Keratinocyte (primary cell): ENCODE data around the gene ZNF280D. TPM values are rescaled to one million over a fixed set of nuclear protein-coding genes. Genes with fewer than 3 reads are reported as not detected.
A peak's percentile ranks its signal among the peaks of the same experiment; 100 is the strongest.

ENCODE experiments used
- DNase-seq: peaks from one replicate; pipeline ENCODE4 v3.0.0-alpha.2; 2011; ENCODE audit warnings: low read depth, missing footprints, low spot score
- FAIRE-seq: peaks from 2 replicates; lab custom pipeline; 2011; peaks lifted over from hg19 to GRCh38; lab: Jason Lieb, UNC
- H2AFZ ChIP-seq: 2 replicates; pipeline ENCODE4 v1.6.0; 2012; ENCODE audit warnings: low read length, control low read depth, inconsistent platforms; ENCODE audit not compliant: control insufficient read depth
- H3K27ac ChIP-seq: 2 replicates; pipeline ENCODE4 v1.5.1; 2011; ENCODE audit warnings: low read length; ENCODE audit not compliant: control insufficient read depth, insufficient read depth
- H3K27me3 ChIP-seq: 3 replicates; pipeline ENCODE4 v1.6.0; 2011; ENCODE audit warnings: low read length; ENCODE audit not compliant: control insufficient read depth, insufficient read depth; ENCODE audit errors: extremely low read depth
- H3K36me3 ChIP-seq, 2 experiments: 2 replicates in 1 of 2; 3 replicates in 1 of 2; pipeline ENCODE4 v1.5.1; 2011; ENCODE audit warnings: low read length in 2 of 2, mild to moderate bottlenecking in 1 of 2; ENCODE audit not compliant: control insufficient read depth in 2 of 2, insufficient read depth in 2 of 2; ENCODE audit errors: extremely low read depth in 1 of 2
- H3K4me1 ChIP-seq: 3 replicates; pipeline ENCODE4 v1.5.1; 2011; ENCODE audit warnings: low read length; ENCODE audit not compliant: control insufficient read depth, insufficient read depth; ENCODE audit errors: extremely low read depth
- H3K4me2 ChIP-seq: 3 replicates; pipeline ENCODE4 v1.6.0; 2011; ENCODE audit warnings: low read depth, low read length; ENCODE audit not compliant: control insufficient read depth, insufficient read depth; ENCODE audit errors: extremely low read depth
- H3K4me3 ChIP-seq, 3 experiments: fragments of 200-600 bp in 1 of 3; sonication (generic) in 1 of 3; 2 replicates in 2 of 3; 3 replicates in 1 of 3; pipeline ENCODE4 v1.5.1; 2011 to 2016; ENCODE audit warnings: low read length in 3 of 3, mild to moderate bottlenecking in 3 of 3, control low read depth in 2 of 3, inconsistent platforms in 1 of 3, low read depth in 1 of 3, mixed read lengths in 1 of 3, mixed run types in 1 of 3, moderate library complexity in 1 of 3; ENCODE audit not compliant: control insufficient read depth in 2 of 3, insufficient read depth in 2 of 3; ENCODE audit errors: extremely low read depth in 1 of 3
- H3K79me2 ChIP-seq: 2 replicates; pipeline ENCODE4 v1.6.0; 2012; ENCODE audit warnings: low read length; ENCODE audit not compliant: control insufficient read depth, insufficient read depth
- H3K9ac ChIP-seq: 3 replicates; pipeline ENCODE4 v1.6.0; 2011; ENCODE audit warnings: low read length; ENCODE audit not compliant: control insufficient read depth, insufficient read depth; ENCODE audit errors: extremely low read depth
- H3K9me1 ChIP-seq: 3 replicates; pipeline ENCODE4 v1.6.0; 2011; ENCODE audit warnings: low read length; ENCODE audit not compliant: control insufficient read depth, insufficient read depth; ENCODE audit errors: extremely low read depth
- H3K9me3 ChIP-seq: 2 replicates; pipeline ENCODE4 v1.5.1; 2012; ENCODE audit warnings: low read depth, low read length; ENCODE audit not compliant: control insufficient read depth
- H4K20me1 ChIP-seq: 3 replicates; pipeline ENCODE4 v1.6.0; 2011; ENCODE audit warnings: low read length; ENCODE audit not compliant: control insufficient read depth, insufficient read depth; ENCODE audit errors: extremely low read depth
- EZH2 ChIP-seq: IDR thresholded peaks from one replicate; pipeline ENCODE4 v1.6.1; 2012; ENCODE audit warnings: inconsistent platforms, mild to moderate bottlenecking, low read length, moderate library complexity
- dilution Hi-C: fragments of 300-500 bp; cut with MboI; formaldehyde crosslinking; loops from one replicate; pipeline ENCODE4 v1.7.0; 2020; ENCODE audit warnings: low sequenced_read_pairs; ENCODE audit not compliant: extremely low pct_ligation_motif_present
- polyA plus RNA-seq, 5 experiments: library from polyadenylated mRNA; depleted of rRNA in 3 of 5; stranded (reverse) in 3 of 5; stranded (forward) in 1 of 5; unstranded in 1 of 5; fragments of >200 nt; gene quantifications; 1 replicate in 1 of 5; 2 replicates in 3 of 5; 3 replicates in 1 of 5; pipeline versions ENCODE4 v1.2.1 to v1.2.3, GENCODE V29; 2011 to 2012; ENCODE audit warnings: missing spikeins in 2 of 5, low read depth in 1 of 5, low replicate concordance in 1 of 5
- TF ChIP-seq, protein P1 (sequence below), 3 experiments: IDR thresholded peaks in 1 of 3; conservative IDR thresholded peaks in 1 of 3; optimal IDR thresholded peaks in 1 of 3; 2 replicates in 2 of 3; 3 replicates in 1 of 3; pipeline versions ENCODE3 to v1.5.1; 2011; ENCODE audit warnings: low read length in 3 of 3, mild to moderate bottlenecking in 3 of 3, moderate library complexity in 2 of 3, control low read depth in 1 of 3, inconsistent platforms in 1 of 3; ENCODE audit not compliant: insufficient read depth in 2 of 3; ENCODE audit errors: extremely low read depth in 1 of 3

ZNF280D gene
- polyA plus RNA-seq, 1 donor (not counting 4 experiments of a cell fraction or from before 2014, with no cell fraction given), result 8.7 TPM

DNA sequence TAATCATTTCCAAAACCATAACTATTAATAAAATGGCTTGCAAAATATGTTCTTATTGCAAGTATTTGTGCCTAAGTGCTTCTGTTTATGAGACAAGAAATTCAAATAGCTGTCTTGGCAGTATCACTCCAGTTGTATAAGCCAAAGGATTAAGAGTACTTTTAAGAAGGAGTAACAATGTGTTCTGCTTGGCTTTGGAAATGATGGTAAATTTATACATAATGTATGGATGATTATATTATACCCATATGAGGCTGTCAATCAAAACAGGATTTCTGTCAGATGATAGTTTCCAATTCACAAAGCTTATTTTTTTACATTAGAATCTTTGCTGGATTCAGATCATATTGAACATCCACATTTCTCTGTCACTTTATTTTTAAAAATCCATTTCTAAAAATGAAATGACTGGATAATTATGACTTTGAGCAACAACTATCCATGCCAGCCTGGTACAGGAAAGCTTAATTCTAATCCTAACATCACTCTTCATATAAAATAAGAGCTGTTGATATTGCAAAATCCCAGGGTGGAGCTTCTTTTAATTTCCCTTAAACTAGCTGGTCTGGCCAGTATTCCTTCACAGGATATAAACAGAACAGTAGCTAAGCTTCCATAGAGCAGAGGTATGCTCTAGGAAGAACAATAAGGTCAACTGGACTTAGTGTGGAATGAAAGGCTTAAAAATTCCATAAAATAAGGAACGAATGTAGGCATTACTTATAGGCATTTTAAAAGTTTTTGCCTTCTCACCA, 30.0 kb upstream of the ZNF280D start:
- H4K20me1 ChIP-seq, result no peaks in the 10 kb centered on the region
- no peak overlapping the region for H3K4me3 ChIP-seq
- H3K9me1 ChIP-seq, result no peaks in the 10 kb centered on the region
- no peak for DNase-seq
- dilution Hi-C loops, result no loop called here
- H3K4me2 ChIP-seq, result no peak overlapping the region
- FAIRE-seq, result peak; percentile 9
- no peaks in the 10 kb centered on the region for H3K36me3 ChIP-seq
- no peaks in the 10 kb centered on the region for H3K27me3 ChIP-seq
- no peak overlapping the region for H2AFZ ChIP-seq
- no peak overlapping the region for H3K27ac ChIP-seq
- no peaks in the 10 kb centered on the region for H3K79me2 ChIP-seq
- H3K4me1 ChIP-seq, result peaks cover 32% of the 10 kb centered on the region
- no peaks in the 10 kb centered on the region for H3K9me3 ChIP-seq
- no peak for TF ChIP-seq EZH2
- TF ChIP-seq, protein P1, sequence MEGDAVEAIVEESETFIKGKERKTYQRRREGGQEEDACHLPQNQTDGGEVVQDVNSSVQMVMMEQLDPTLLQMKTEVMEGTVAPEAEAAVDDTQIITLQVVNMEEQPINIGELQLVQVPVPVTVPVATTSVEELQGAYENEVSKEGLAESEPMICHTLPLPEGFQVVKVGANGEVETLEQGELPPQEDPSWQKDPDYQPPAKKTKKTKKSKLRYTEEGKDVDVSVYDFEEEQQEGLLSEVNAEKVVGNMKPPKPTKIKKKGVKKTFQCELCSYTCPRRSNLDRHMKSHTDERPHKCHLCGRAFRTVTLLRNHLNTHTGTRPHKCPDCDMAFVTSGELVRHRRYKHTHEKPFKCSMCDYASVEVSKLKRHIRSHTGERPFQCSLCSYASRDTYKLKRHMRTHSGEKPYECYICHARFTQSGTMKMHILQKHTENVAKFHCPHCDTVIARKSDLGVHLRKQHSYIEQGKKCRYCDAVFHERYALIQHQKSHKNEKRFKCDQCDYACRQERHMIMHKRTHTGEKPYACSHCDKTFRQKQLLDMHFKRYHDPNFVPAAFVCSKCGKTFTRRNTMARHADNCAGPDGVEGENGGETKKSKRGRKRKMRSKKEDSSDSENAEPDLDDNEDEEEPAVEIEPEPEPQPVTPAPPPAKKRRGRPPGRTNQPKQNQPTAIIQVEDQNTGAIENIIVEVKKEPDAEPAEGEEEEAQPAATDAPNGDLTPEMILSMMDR (optimal IDR thresholded peaks at IDR 0.05 in 1 of 3, IDR thresholded peaks at IDR 0.05 in 1 of 3, conservative IDR thresholded peaks at IDR 0.05 in 1 of 3; ENCODE audit: extremely low read depth in 1 of 3, insufficient read depth in 2 of 3, low read length in 3 of 3), result no peak
- no peak overlapping the region for H3K9ac ChIP-seq

DNA sequence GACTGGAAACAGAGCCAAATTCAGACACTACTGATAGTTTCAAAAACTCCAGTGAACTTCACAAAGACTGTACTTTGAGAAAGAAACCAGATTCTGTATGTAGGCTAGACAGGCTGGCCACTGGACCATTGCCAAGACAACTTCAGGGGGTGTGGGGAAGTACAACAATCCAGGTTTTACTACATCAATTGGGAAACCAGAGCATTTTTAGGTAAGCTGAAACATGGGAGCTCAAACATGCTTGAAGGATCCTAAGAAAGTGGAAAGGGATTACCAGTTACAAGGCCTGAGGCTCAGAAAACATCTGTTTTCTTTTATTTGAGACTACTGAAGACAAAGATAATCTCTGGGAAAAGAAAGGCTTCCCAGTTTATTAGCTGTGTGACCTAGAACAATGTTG, 26.9 kb upstream of the ZNF280D start:
- Histone ChIP-seq H4K20me1 (no peaks in the 10 kb centered on the region), H3K4me3 (peak overlapping the region in 2 of 3 experiments; percentile 36 to 58), H3K9me3 (no peaks in the 10 kb centered on the region), H2AFZ (peak overlapping the region; percentile 61), H3K9ac (no peak overlapping the region), H3K27ac (peak overlapping the region; percentile 63), H3K4me1 (peaks cover 33% of the 10 kb centered on the region), H3K4me2 (peak overlapping the region; percentile 92), H3K9me1 (no peaks in the 10 kb centered on the region), H3K36me3 (no peaks in the 10 kb centered on the region), H3K27me3 (no peaks in the 10 kb centered on the region), H3K79me2 (no peaks in the 10 kb centered on the region)
- no peak for TF ChIP-seq EZH2
- TF ChIP-seq, protein P1 (optimal IDR thresholded peaks at IDR 0.05 in 1 of 3, IDR thresholded peaks at IDR 0.05 in 1 of 3, conservative IDR thresholded peaks at IDR 0.05 in 1 of 3; ENCODE audit: extremely low read depth in 1 of 3, insufficient read depth in 2 of 3, low read length in 3 of 3), result no peak
- dilution Hi-C loops, result no loop called here
- DNase-seq, result peak; percentile 11
- no peak for FAIRE-seq
